ENCODE data around the gene NDUFC2. TPM values are rescaled to one million over a fixed set of nuclear protein-coding genes. Genes with fewer than 3 reads are reported as not detected.

Gene NDUFC2
- total RNA-seq, 1 donor from 2014 or later: 175 TPM

DNA sequence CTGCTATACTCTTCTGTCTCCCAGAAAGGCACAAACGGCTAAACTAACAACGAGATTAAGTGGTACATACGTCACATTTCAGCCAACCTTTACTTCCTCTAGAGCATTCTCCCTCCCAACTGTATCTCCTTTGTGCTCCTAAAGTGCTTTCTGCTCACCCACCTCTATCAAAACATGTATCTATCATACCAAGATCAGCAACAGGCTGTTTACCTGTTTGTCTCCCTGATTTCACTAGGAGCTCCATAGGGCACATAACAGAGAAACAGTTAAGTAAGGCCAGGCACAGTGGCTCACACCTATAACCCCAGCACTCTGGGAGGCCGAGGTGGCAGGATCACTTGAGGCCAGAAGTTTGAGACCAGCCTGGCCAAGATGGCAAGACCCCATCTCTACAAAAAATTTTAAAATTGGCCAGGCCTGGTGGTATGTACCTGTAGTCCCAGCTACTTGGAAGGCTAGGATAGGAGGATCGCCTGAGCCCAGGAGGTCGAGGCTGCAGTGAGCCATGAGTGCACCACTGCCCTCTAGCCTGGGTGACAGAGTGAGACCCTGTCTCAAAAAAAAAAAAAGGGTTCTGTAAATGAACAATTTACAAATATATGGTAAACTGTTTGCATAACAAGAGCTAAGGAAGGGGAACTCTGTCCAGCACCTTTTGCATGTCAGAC lies 2.8 kb downstream of the NDUFC2 start:
- no peak for DNase-seq (ENCODE audit: low spot score)
- Mint-ChIP-seq H3K27me3 (ENCODE audit: low read depth) (no peaks in the 10 kb centered on the region), H3K36me3 (ENCODE audit: low read depth) (peaks cover 5% of the 10 kb centered on the region), H3K27ac (ENCODE audit: unreplicated experiment) (no peak overlapping the region), H3K4me1 (ENCODE audit: low read depth) (peaks cover 41% of the 10 kb centered on the region), H3K9me3 (ENCODE audit: low read depth) (no peaks in the 10 kb centered on the region), H3K4me3 (ENCODE audit: unreplicated experiment) (no peak overlapping the region)
- TF ChIP-seq, protein P1, sequence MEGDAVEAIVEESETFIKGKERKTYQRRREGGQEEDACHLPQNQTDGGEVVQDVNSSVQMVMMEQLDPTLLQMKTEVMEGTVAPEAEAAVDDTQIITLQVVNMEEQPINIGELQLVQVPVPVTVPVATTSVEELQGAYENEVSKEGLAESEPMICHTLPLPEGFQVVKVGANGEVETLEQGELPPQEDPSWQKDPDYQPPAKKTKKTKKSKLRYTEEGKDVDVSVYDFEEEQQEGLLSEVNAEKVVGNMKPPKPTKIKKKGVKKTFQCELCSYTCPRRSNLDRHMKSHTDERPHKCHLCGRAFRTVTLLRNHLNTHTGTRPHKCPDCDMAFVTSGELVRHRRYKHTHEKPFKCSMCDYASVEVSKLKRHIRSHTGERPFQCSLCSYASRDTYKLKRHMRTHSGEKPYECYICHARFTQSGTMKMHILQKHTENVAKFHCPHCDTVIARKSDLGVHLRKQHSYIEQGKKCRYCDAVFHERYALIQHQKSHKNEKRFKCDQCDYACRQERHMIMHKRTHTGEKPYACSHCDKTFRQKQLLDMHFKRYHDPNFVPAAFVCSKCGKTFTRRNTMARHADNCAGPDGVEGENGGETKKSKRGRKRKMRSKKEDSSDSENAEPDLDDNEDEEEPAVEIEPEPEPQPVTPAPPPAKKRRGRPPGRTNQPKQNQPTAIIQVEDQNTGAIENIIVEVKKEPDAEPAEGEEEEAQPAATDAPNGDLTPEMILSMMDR (IDR thresholded peaks at IDR 0.05): no peak

- Mint-ChIP-seq H3K4me1 (ENCODE audit: low read depth) (peaks cover 32% of the 10 kb centered on the region), H3K4me3 (ENCODE audit: unreplicated experiment) (no peak overlapping the region), H3K27ac (ENCODE audit: unreplicated experiment) (no peak overlapping the region), H3K36me3 (ENCODE audit: low read depth) (peaks cover 12% of the 10 kb centered on the region), H3K9me3 (ENCODE audit: low read depth) (no peaks in the 10 kb centered on the region), H3K27me3 (ENCODE audit: low read depth) (no peaks in the 10 kb centered on the region)
- DNase-seq (ENCODE audit: low spot score): no peak
- TF ChIP-seq, protein P1 (IDR thresholded peaks at IDR 0.05): no peak
These were observed 4.9 kb downstream of the NDUFC2 start for GRCh38 chr11:78074756-78075155.

DNA sequence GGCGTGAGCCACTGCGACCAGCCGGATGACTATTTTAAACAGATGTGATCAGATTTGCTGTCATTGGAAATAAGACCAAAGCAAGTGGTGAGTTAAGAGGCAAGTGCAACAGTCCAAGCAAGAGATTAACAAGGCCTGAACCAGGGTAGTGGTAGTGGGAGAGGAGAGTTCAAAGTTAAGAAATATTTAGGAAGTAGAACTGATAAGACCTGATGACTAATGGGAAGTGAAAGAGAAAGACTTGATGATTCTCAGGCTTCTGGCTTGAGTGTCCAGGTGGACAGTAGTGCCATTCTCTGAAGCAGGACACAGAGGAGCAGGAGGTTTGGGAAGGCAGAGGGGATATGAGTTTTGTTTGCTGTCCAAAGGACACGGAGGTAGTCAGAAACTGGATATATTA lies 7.2 kb downstream of the NDUFC2 start:
- Mint-ChIP-seq H3K4me1 (ENCODE audit: low read depth) (peaks cover 16% of the 10 kb centered on the region), H3K9me3 (ENCODE audit: low read depth) (no peaks in the 10 kb centered on the region), H3K36me3 (ENCODE audit: low read depth) (peaks cover 20% of the 10 kb centered on the region), H3K4me3 (ENCODE audit: unreplicated experiment) (no peak overlapping the region), H3K27me3 (ENCODE audit: low read depth) (no peaks in the 10 kb centered on the region), H3K27ac (ENCODE audit: unreplicated experiment) (no peak overlapping the region)
- TF ChIP-seq, protein P1 (IDR thresholded peaks at IDR 0.05): no peak
- no peak for DNase-seq (ENCODE audit: low spot score)

- TF ChIP-seq, protein P1 (IDR thresholded peaks at IDR 0.05): no peak
- Mint-ChIP-seq H3K4me1 (ENCODE audit: low read depth) (peaks cover 14% of the 10 kb centered on the region), H3K36me3 (ENCODE audit: low read depth) (peaks cover 22% of the 10 kb centered on the region), H3K27me3 (ENCODE audit: low read depth) (no peaks in the 10 kb centered on the region), H3K9me3 (ENCODE audit: low read depth) (no peaks in the 10 kb centered on the region), H3K27ac (ENCODE audit: unreplicated experiment) (no peak overlapping the region), H3K4me3 (ENCODE audit: unreplicated experiment) (no peak overlapping the region)
- DNase-seq (ENCODE audit: low spot score): no peak
These were observed 7.9 kb downstream of the NDUFC2 start for GRCh38 chr11:78071717-78072116.

DNA sequence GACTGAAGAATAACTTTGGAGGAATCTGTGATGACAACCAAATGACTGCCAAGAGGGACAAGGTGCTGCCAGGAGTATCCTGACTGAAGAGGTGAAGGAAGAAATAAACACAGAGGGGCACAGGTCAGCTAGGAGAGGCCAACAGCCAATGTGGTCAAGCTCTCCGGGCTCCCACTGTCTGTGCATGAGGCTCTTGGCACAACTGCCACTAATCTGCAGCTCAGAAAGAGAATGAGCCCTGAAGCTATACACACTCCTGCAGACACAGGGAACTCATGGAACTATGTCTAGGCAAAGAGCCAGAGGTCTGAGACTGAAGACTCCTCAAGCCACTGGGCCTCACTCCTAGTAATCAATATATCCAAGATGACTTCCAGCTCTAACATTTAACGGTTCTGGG lies 9.0 kb downstream of the NDUFC2 start:
- H3K27ac Mint-ChIP-seq (ENCODE audit: unreplicated experiment): no peak overlapping the region
- H3K27me3 Mint-ChIP-seq (ENCODE audit: low read depth): no peaks in the 10 kb centered on the region
- H3K9me3 Mint-ChIP-seq (ENCODE audit: low read depth): no peaks in the 10 kb centered on the region
- H3K4me3 Mint-ChIP-seq (ENCODE audit: unreplicated experiment): no peak overlapping the region
- peaks cover 8% of the 10 kb centered on the region for H3K4me1 Mint-ChIP-seq (ENCODE audit: low read depth)
- TF ChIP-seq, protein P1 (IDR thresholded peaks at IDR 0.05): no peak
- DNase-seq (ENCODE audit: low spot score): no peak
- H3K36me3 Mint-ChIP-seq (ENCODE audit: low read depth): peaks cover 22% of the 10 kb centered on the region

Data from chondrocyte (in vitro differentiated cells).